GM06990 (cell line): ENCODE data around the gene FNDC7.
"Not testable (repeated sequence)": the region's sequence is repeated elsewhere in the genome, so short reads cannot be mapped to it uniquely, and the experiment has no call there.

Experiments
- DNase-seq: peaks from one replicate; pipeline ENCODE4 v3.0.0-alpha.2; 2011; ENCODE audit not compliant: insufficient read length; ENCODE audit errors: extremely low read depth
- H3K27me3 ChIP-seq: replicated peaks from 2 replicates; pipeline ENCODE4 v1.6.0; 2011; ENCODE audit warnings: low read length; ENCODE audit not compliant: control insufficient read depth, insufficient read depth
- H3K36me3 ChIP-seq: 2 replicates; pipeline ENCODE4 v1.5.1; 2011; ENCODE audit warnings: low read length; ENCODE audit not compliant: control insufficient read depth, insufficient read depth
- H3K4me3 ChIP-seq: replicated peaks from 2 replicates; pipeline ENCODE4 v1.5.1; 2011; ENCODE audit warnings: low read depth, mild to moderate bottlenecking, control low read depth, low read length
- CTCF ChIP-seq: IDR thresholded peaks from 2 replicates; pipeline ENCODE4 v1.5.1; 2011; ENCODE audit warnings: low read length, control low read depth, mild to moderate bottlenecking, inconsistent platforms; ENCODE audit not compliant: insufficient read depth, poor library complexity, severe bottlenecking

Gene FNDC7

GRCh38 chr1:108695535-108695934, 17.2 kb upstream of the FNDC7 start:
- DNase-seq: no peak
- TF ChIP-seq CTCF: no peak
- Histone ChIP-seq H3K36me3 (peaks cover 13% of the 10 kb centered on the region), H3K27me3 (no peaks in the 10 kb centered on the region), H3K4me3 (no peak overlapping the region)

- DNase-seq: no peak
- Histone ChIP-seq H3K4me3 (no peak overlapping the region), H3K27me3 (no peaks in the 10 kb centered on the region), H3K36me3 (peaks cover 13% of the 10 kb centered on the region)
- TF ChIP-seq CTCF: no peak
Measured at GRCh38 chr1:108699375-108700332, 13.1 kb upstream of the FNDC7 start.

- Histone ChIP-seq H3K4me3 (no peak overlapping the region), H3K36me3 (peaks cover 11% of the 10 kb centered on the region), H3K27me3 (no peaks in the 10 kb centered on the region)
- no peak for TF ChIP-seq CTCF
- DNase-seq: no peak
Measured at GRCh38 chr1:108701176-108701849, 11.4 kb upstream of the FNDC7 start.

- not testable (repeated sequence) for DNase-seq, H3K27me3 ChIP-seq, H3K4me3 ChIP-seq
- peaks cover 11% of the 10 kb centered on the region for H3K36me3 ChIP-seq
Measured at GRCh38 chr1:108702109-108702508, 10.6 kb upstream of the FNDC7 start.

GRCh38 chr1:108703939-108704338, 8.8 kb upstream of the FNDC7 start:
- H3K27me3 ChIP-seq: no peaks in the 10 kb centered on the region
- no peak overlapping the region for H3K4me3 ChIP-seq
- DNase-seq: no peak
- H3K36me3 ChIP-seq: peaks cover 8% of the 10 kb centered on the region
- no peak for TF ChIP-seq CTCF

- no peak for TF ChIP-seq CTCF
- H3K4me3 ChIP-seq: no peak overlapping the region
- no peaks in the 10 kb centered on the region for H3K27me3 ChIP-seq
- no peak for DNase-seq
- H3K36me3 ChIP-seq: peaks cover 2% of the 10 kb centered on the region
Measured at GRCh38 chr1:108704496-108704895, 8.2 kb upstream of the FNDC7 start.
